IMR-90 (cell line): ENCODE data around the gene MRTFA. TPM values are rescaled to one million over a fixed set of nuclear protein-coding genes. Genes with fewer than 3 reads are reported as not detected.

Experiments
- ATAC-seq: fragments of 200-7000 bp; cut with Tn5 transposase; 2 replicates; pipeline ENCODE4 v1.9.1; 2020; ENCODE audit warnings: low read depth, mild to moderate bottlenecking, moderate library complexity
- BruUV-seq: library from RNA; stranded (reverse); fragments of 400-500 nt; replicated peaks from 2 replicates; lab custom pipeline; 2021; lab: Mats Ljungman, UMichigan
- CTCF ChIA-PET: fragments of 300-600 bp; formaldehyde crosslinking; extraction: SDS; loops from one replicate; lab custom pipeline; 2021; ENCODE audit warnings: antibody characterized with exemption; lab: Yijun Ruan, JAX
- POLR2A ChIA-PET: fragments of 300-600 bp; sonication (Branson Sonifier 250); formaldehyde crosslinking; loops from one replicate; lab custom pipeline; 2022; ENCODE audit warnings: antibody characterized with exemption; ENCODE audit not compliant: unreplicated experiment; lab: Charles Lee
- DNase-seq: peaks from one replicate; pipeline ENCODE4 v3.0.0; 2013
- H2AFZ ChIP-seq: replicated peaks from 2 replicates; pipeline ENCODE3; 2013; ENCODE audit warnings: low read length, mild to moderate bottlenecking; ENCODE audit not compliant: poor library complexity
- H2AK5ac ChIP-seq: 2 replicates; pipeline ENCODE4 v1.6.1; 2013; ENCODE audit warnings: low read depth, low read length, inconsistent platforms
- H2AK9ac ChIP-seq: replicated peaks from 2 replicates; pipeline ENCODE3; 2013; ENCODE audit warnings: mild to moderate bottlenecking, low read depth, low read length, moderate library complexity; ENCODE audit not compliant: poor library complexity
- H2BK120ac ChIP-seq: 2 replicates; pipeline ENCODE4 v1.6.1; 2013; ENCODE audit warnings: low read depth, low read length, inconsistent platforms
- H2BK15ac ChIP-seq: 3 replicates; pipeline ENCODE4 v1.6.1; 2013; ENCODE audit warnings: low read depth, low read length, inconsistent platforms
- H2BK20ac ChIP-seq: 2 replicates; pipeline ENCODE4 v1.6.1; 2013; ENCODE audit warnings: low read depth, mild to moderate bottlenecking, inconsistent platforms, low read length, moderate library complexity
- H2BK5ac ChIP-seq: 2 replicates; pipeline ENCODE4 v1.6.1; 2013; ENCODE audit warnings: mild to moderate bottlenecking, low read depth, low read length, inconsistent platforms; ENCODE audit not compliant: poor library complexity, severe bottlenecking
- H3K14ac ChIP-seq: replicated peaks from 2 replicates; pipeline ENCODE4 v1.6.1; 2013; ENCODE audit warnings: low read depth, low read length, inconsistent platforms
- H3K18ac ChIP-seq: 2 replicates; pipeline ENCODE4 v1.6.1; 2013; ENCODE audit warnings: low read depth, low read length, control low read depth
- H3K23ac ChIP-seq: 2 replicates; pipeline ENCODE4 v1.6.1; 2013; ENCODE audit warnings: low read depth, low read length, inconsistent platforms
- H3K27ac ChIP-seq: 2 replicates; pipeline ENCODE4 v1.5.1; 2013; ENCODE audit warnings: mild to moderate bottlenecking, control low read depth, low read length; ENCODE audit not compliant: insufficient read depth
- H3K27me3 ChIP-seq: 2 replicates; pipeline ENCODE4 v1.6.1; 2013; ENCODE audit warnings: low read length; ENCODE audit not compliant: control insufficient read depth, insufficient read depth
- H3K36me3 ChIP-seq: 2 replicates; pipeline ENCODE4 v1.6.1; 2013; ENCODE audit warnings: low read length, mixed read lengths; ENCODE audit not compliant: control insufficient read depth, insufficient read depth
- H3K4ac ChIP-seq: 2 replicates; pipeline ENCODE4 v1.6.1; 2013; ENCODE audit warnings: low read depth, low read length, inconsistent platforms
- H3K4me1 ChIP-seq: 2 replicates; pipeline ENCODE4 v1.6.1; 2013; ENCODE audit warnings: low read length, mixed read lengths; ENCODE audit not compliant: control insufficient read depth, insufficient read depth
- H3K4me2 ChIP-seq: 2 replicates; pipeline ENCODE4 v1.6.1; 2013; ENCODE audit warnings: low read depth, mild to moderate bottlenecking, control low read depth, low read length, moderate library complexity
- H3K4me3 ChIP-seq: 2 replicates; pipeline ENCODE4 v1.5.1; 2013; ENCODE audit warnings: low read depth, mild to moderate bottlenecking, control low read depth, low read length, moderate library complexity; ENCODE audit not compliant: insufficient read depth
- H3K56ac ChIP-seq: 2 replicates; pipeline ENCODE4 v1.6.1; 2013; ENCODE audit warnings: low read length, inconsistent platforms; ENCODE audit not compliant: insufficient read depth; ENCODE audit errors: extremely low read depth
- H3K79me1 ChIP-seq, 2 experiments: 2 replicates each; pipeline ENCODE4 v1.6.1; 2013; ENCODE audit warnings: low read length in 2 of 2, inconsistent platforms in 1 of 2, low read depth in 1 of 2
- H3K9ac ChIP-seq: 2 replicates; pipeline ENCODE4 v1.6.1; 2013; ENCODE audit warnings: low read depth, low read length, control low read depth
- H3K9me1 ChIP-seq: 2 replicates; pipeline ENCODE4 v1.6.1; 2013; ENCODE audit warnings: low read length, inconsistent platforms; ENCODE audit not compliant: insufficient read depth
- H3K9me3 ChIP-seq: 2 replicates; pipeline ENCODE4 v1.6.1; 2013; ENCODE audit warnings: low read length; ENCODE audit not compliant: control insufficient read depth, insufficient read depth
- H4K20me1 ChIP-seq: 2 replicates; pipeline ENCODE4 v1.6.1; 2013; ENCODE audit warnings: low read length, inconsistent platforms; ENCODE audit not compliant: insufficient read depth
- H4K5ac ChIP-seq: 2 replicates; pipeline ENCODE4 v1.6.1; 2013; ENCODE audit warnings: mild to moderate bottlenecking, low read depth, low read length, control low read depth
- H4K8ac ChIP-seq, 2 experiments: 2 replicates each; pipeline ENCODE4 v1.6.1; 2013; ENCODE audit warnings: low read depth in 2 of 2, low read length in 2 of 2, control low read depth in 1 of 2, inconsistent platforms in 1 of 2
- H4K91ac ChIP-seq: 2 replicates; pipeline ENCODE4 v1.6.1; 2013; ENCODE audit warnings: low read depth, low read length, inconsistent platforms; ENCODE audit not compliant: insufficient read depth
- BHLHE40 ChIP-seq: fragments of 150-350 bp; IDR thresholded peaks from 2 replicates; pipeline ENCODE4 v1.6.1; 2016; ENCODE audit warnings: mild to moderate bottlenecking, low read depth, low read length
- CEBPB ChIP-seq: IDR thresholded peaks from 2 replicates; pipeline ENCODE4 v1.6.1; 2012; ENCODE audit warnings: low read depth, low read length, improper control_type of control experiment
- CHD1 ChIP-seq: IDR thresholded peaks from 2 replicates; pipeline ENCODE4 v1.6.1; 2012; ENCODE audit warnings: low read depth, low read length, improper control_type of control experiment
- FOS ChIP-seq: fragments of 150-350 bp; IDR thresholded peaks from 2 replicates; pipeline ENCODE4 v1.6.1; 2016; ENCODE audit warnings: low read depth, low read length
- MAFK ChIP-seq: IDR thresholded peaks from 2 replicates; pipeline ENCODE4 v1.6.1; 2012; ENCODE audit warnings: low read depth, low read length, improper control_type of control experiment
- MAZ ChIP-seq: IDR thresholded peaks from 2 replicates; pipeline ENCODE4 v1.6.1; 2012; ENCODE audit warnings: low read depth, mild to moderate bottlenecking, low read length, improper control_type of control experiment, moderate library complexity, borderline replicate concordance
- MXI1 ChIP-seq: IDR thresholded peaks from 2 replicates; pipeline ENCODE4 v1.6.1; 2012; ENCODE audit warnings: low read depth, mild to moderate bottlenecking, low read length, moderate library complexity, borderline replicate concordance
- NFE2L2 ChIP-seq: fragments of 150-350 bp; IDR thresholded peaks from 2 replicates; pipeline ENCODE4 v1.6.1; 2016; ENCODE audit warnings: low read depth, mild to moderate bottlenecking, low read length
- POLR2A ChIP-seq: IDR thresholded peaks from 2 replicates; pipeline ENCODE4 v1.6.1; 2012; ENCODE audit warnings: mild to moderate bottlenecking, low read depth, low read length
- RAD21 ChIP-seq: IDR thresholded peaks from 2 replicates; pipeline ENCODE4 v1.6.1; 2012; ENCODE audit warnings: low read length, improper control_type of control experiment
- RCOR1 ChIP-seq: IDR thresholded peaks from 2 replicates; pipeline ENCODE4 v1.6.1; 2012; ENCODE audit warnings: mild to moderate bottlenecking, low read length, improper control_type of control experiment; ENCODE audit not compliant: insufficient replicate concordance
- RFX5 ChIP-seq: IDR thresholded peaks from 2 replicates; pipeline ENCODE4 v1.8.0; 2012; ENCODE audit warnings: low read depth, mild to moderate bottlenecking, low read length, moderate library complexity
- SMC3 ChIP-seq: fragments of 150-350 bp; IDR thresholded peaks from 2 replicates; pipeline ENCODE4 v1.6.1; 2016; ENCODE audit warnings: low read depth, mild to moderate bottlenecking, antibody characterized with exemption, low read length, moderate library complexity
- WGBS, 2 experiments: methylation state at CpG; one replicate each; pipeline versions ENCODE4 v1.1.5 to v1.1.7; 2013; ENCODE audit warnings: missing lambda C conversion rate in 2 of 2; ENCODE audit not compliant: insufficient read length in 1 of 2; ENCODE audit errors: extremely low coverage in 2 of 2; 5-methylcytosine and 5-hydroxymethylcytosine counted together
- dilution Hi-C: fragments of 300-500 bp; cut with HindIII; formaldehyde crosslinking; loops from one replicate; pipeline ENCODE4 v1.14.3; 2018; ENCODE audit warnings: low sequenced_read_pairs; ENCODE audit not compliant: unreplicated experiment
- in situ Hi-C: fragments of 300-500 bp; cut with MboI; formaldehyde crosslinking; loops from 3 replicates; pipeline ENCODE4 v1.14.3; 2019; ENCODE audit warnings: low sequenced_read_pairs, inconsistent platforms, mixed read lengths
- intact Hi-C: fragments of 100-400 bp; cut with micrococcal nuclease; formaldehyde crosslinking; loops from 2 replicates; pipeline ENCODE4 v1.10.0; 2022
- polyA plus RNA-seq, 3 experiments: library from polyadenylated mRNA; depleted of rRNA; stranded (reverse); fragments of >200 nt; gene quantifications; 2 replicates each; pipeline ENCODE4 v1.2.3, GENCODE V29; 2012; ENCODE audit warnings: low replicate concordance in 1 of 3
- total RNA-seq: library from RNA; depleted of rRNA; stranded (reverse); fragments of >200 nt; gene quantifications from 2 replicates; pipeline ENCODE4 v1.2.3, GENCODE V29; 2012
- TF ChIP-seq, protein P1 (sequence below): fragments of 150-350 bp; IDR thresholded peaks from 2 replicates; pipeline ENCODE4 v1.6.1; 2017; ENCODE audit warnings: mild to moderate bottlenecking, antibody characterized with exemption, low read length, low read depth
- TF ChIP-seq, protein P2 (sequence below): conservative IDR thresholded peaks from 2 replicates; pipeline ENCODE4 v1.5.1; 2012; ENCODE audit warnings: mild to moderate bottlenecking, low read depth, low read length, improper control_type of control experiment
- TF ChIP-seq, protein P3 (sequence below): fragments of 150-350 bp; IDR thresholded peaks from 2 replicates; pipeline ENCODE4 v1.6.1; 2016; ENCODE audit warnings: low read depth, mild to moderate bottlenecking, low read length, moderate library complexity, borderline replicate concordance

MRTFA gene
- total and polyA plus RNA-seq, 2 of the 4 experiments (the other 2 are of a cell fraction): 12.5 to 17.2 TPM

DNA sequence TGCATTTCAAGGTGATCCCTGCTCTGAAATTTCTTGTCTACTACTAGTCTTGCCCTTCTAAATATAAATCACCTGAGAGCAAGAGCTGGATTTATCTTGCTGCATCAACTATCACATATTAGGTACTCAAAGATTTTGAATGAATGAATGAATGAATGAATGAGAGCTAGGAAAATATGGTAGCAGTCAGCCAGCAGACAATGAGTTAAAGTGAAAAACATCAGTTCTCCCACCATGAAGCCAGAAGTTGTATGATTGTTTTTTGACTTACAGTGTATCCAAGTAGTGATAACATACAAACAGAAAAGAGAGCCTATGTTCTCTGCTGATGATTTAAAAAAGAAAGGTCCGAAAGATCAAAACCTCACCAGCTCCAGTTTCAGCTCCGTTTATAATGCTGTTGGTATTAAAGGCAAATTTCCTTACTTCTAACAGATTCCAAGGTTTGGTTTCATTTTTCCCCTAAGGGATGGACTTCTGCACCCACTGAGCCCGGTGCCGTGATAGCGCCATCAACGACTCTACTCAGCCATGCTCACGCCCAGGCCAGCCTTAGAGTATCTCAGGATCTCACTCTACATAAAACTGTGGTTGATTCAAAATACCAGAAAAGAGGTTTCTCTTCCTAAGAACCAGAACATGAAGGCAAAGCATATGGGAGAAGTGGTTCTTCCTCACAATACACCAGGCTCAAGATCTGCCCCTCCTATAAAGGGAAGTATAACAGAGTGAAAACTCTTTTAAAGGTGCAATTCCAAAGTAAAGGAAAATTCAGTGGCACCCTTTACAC, 174.1 kb downstream of the MRTFA start:
- Histone ChIP-seq H2BK15ac (no peak overlapping the region), H3K23ac (no peak overlapping the region), H3K36me3 (peaks cover 16% of the 10 kb centered on the region), H3K56ac (no peak overlapping the region), H3K4me1 (no peaks in the 10 kb centered on the region), H3K18ac (no peak overlapping the region), H3K14ac (no peak overlapping the region), H4K8ac (no peak overlapping the region), H3K9me3 (no peaks in the 10 kb centered on the region), H4K20me1 (peaks cover 9% of the 10 kb centered on the region; the same call in 1 of the 2 replicates), H2AFZ (no peak overlapping the region), H3K27me3 (no peaks in the 10 kb centered on the region), H3K4me3 (no peak overlapping the region), H2AK5ac (no peak overlapping the region), H2BK5ac (no peak overlapping the region), H3K9ac (no peak overlapping the region), H3K4me2 (no peak overlapping the region), H3K4ac (no peak overlapping the region), H3K27ac (no peak overlapping the region), H4K91ac (no peak overlapping the region), H3K79me1 (peaks cover 51 to 76% of the 10 kb centered on the region in 2 experiments), H3K9me1 (peaks cover 5% of the 10 kb centered on the region), H4K5ac (no peak overlapping the region), H2BK120ac (no peak overlapping the region), H2AK9ac (no peak overlapping the region), H2BK20ac (no peak overlapping the region)
- in situ Hi-C loops (no loop called here), dilution Hi-C loops (no loop called here), intact Hi-C loops (no loop called here)
- DNase-seq (no peak), ATAC-seq (no peak)
- TF ChIP-seq, protein P1, sequence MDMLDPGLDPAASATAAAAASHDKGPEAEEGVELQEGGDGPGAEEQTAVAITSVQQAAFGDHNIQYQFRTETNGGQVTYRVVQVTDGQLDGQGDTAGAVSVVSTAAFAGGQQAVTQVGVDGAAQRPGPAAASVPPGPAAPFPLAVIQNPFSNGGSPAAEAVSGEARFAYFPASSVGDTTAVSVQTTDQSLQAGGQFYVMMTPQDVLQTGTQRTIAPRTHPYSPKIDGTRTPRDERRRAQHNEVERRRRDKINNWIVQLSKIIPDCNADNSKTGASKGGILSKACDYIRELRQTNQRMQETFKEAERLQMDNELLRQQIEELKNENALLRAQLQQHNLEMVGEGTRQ: no peak
- TF ChIP-seq MAZ (no peak), BHLHE40 (no peak), POLR2A (no peak), RCOR1 (no peak), CHD1 (no peak), CEBPB (no peak), SMC3 (no peak), MXI1 (no peak), RAD21 (no peak), MAFK (no peak), NFE2L2 (no peak), RFX5 (no peak), FOS (no peak)
- TF ChIP-seq, protein P2, sequence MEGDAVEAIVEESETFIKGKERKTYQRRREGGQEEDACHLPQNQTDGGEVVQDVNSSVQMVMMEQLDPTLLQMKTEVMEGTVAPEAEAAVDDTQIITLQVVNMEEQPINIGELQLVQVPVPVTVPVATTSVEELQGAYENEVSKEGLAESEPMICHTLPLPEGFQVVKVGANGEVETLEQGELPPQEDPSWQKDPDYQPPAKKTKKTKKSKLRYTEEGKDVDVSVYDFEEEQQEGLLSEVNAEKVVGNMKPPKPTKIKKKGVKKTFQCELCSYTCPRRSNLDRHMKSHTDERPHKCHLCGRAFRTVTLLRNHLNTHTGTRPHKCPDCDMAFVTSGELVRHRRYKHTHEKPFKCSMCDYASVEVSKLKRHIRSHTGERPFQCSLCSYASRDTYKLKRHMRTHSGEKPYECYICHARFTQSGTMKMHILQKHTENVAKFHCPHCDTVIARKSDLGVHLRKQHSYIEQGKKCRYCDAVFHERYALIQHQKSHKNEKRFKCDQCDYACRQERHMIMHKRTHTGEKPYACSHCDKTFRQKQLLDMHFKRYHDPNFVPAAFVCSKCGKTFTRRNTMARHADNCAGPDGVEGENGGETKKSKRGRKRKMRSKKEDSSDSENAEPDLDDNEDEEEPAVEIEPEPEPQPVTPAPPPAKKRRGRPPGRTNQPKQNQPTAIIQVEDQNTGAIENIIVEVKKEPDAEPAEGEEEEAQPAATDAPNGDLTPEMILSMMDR: no peak
- TF ChIP-seq, protein P3, sequence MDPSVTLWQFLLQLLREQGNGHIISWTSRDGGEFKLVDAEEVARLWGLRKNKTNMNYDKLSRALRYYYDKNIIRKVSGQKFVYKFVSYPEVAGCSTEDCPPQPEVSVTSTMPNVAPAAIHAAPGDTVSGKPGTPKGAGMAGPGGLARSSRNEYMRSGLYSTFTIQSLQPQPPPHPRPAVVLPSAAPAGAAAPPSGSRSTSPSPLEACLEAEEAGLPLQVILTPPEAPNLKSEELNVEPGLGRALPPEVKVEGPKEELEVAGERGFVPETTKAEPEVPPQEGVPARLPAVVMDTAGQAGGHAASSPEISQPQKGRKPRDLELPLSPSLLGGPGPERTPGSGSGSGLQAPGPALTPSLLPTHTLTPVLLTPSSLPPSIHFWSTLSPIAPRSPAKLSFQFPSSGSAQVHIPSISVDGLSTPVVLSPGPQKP: no peak
- ChIA-PET CTCF (no interaction called here), POLR2A (no interaction called here)
- BruUV-seq: no TSS peak
- no CpG with 5 or more reads among the region's 7 CpGs for WGBS, 2 experiments
